Measurements from ENCODE around the gene CPA2.

DNA sequence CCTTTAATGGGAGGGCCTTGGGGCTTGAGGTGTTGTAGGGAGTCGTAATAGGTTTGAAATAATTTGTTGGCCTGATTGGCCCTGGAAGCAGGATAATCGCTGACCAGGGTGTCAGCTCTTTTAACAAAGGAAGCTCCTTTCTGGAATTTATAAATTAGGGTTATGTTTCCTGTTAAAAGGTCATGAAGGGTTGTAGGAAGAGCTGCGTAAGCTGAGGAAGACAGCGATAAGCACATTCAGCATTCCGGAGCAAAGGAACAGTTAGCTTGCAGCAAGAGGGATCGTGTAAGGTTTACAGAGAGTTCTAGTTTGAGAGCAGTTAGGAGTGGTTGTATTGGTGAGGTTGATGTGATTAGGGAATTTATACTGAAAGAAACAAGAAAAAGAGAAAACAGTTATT, 47.6 kb downstream of the CPA2 start:
- TF ChIP-seq, protein P1, sequence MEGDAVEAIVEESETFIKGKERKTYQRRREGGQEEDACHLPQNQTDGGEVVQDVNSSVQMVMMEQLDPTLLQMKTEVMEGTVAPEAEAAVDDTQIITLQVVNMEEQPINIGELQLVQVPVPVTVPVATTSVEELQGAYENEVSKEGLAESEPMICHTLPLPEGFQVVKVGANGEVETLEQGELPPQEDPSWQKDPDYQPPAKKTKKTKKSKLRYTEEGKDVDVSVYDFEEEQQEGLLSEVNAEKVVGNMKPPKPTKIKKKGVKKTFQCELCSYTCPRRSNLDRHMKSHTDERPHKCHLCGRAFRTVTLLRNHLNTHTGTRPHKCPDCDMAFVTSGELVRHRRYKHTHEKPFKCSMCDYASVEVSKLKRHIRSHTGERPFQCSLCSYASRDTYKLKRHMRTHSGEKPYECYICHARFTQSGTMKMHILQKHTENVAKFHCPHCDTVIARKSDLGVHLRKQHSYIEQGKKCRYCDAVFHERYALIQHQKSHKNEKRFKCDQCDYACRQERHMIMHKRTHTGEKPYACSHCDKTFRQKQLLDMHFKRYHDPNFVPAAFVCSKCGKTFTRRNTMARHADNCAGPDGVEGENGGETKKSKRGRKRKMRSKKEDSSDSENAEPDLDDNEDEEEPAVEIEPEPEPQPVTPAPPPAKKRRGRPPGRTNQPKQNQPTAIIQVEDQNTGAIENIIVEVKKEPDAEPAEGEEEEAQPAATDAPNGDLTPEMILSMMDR (IDR thresholded peaks at IDR 0.05; ENCODE audit: low read depth, low read length), result no peak
- TF ChIP-seq POLR2A (IDR thresholded peaks at IDR 0.05; ENCODE audit: extremely low read depth, insufficient read length), result no peak
- TF ChIP-seq MYC (IDR thresholded peaks at IDR 0.05; ENCODE audit: low read depth, low read length), result no peak
